ENCODE measurements around the gene SETD9.

DNA sequence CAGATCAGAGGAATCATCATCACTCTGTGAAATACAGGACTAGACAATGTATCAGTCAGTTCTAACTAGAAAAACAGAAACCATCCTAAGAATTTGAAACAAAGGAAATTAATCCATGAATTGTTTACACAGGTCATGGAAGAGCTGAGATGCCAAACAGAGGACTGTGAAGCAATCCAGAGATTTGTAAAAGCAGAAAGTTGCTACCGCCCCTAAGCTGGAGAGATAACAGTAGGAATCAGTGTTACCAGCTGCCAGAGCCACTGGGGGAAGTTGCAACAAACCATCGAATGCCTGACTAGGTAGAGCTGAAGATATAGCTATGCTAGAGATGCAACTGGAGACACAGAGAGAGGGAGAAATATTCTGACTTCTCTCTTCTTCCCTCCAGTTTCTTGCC lies 52.9 kb downstream of the SETD9 start:
- TF ChIP-seq, protein P1, sequence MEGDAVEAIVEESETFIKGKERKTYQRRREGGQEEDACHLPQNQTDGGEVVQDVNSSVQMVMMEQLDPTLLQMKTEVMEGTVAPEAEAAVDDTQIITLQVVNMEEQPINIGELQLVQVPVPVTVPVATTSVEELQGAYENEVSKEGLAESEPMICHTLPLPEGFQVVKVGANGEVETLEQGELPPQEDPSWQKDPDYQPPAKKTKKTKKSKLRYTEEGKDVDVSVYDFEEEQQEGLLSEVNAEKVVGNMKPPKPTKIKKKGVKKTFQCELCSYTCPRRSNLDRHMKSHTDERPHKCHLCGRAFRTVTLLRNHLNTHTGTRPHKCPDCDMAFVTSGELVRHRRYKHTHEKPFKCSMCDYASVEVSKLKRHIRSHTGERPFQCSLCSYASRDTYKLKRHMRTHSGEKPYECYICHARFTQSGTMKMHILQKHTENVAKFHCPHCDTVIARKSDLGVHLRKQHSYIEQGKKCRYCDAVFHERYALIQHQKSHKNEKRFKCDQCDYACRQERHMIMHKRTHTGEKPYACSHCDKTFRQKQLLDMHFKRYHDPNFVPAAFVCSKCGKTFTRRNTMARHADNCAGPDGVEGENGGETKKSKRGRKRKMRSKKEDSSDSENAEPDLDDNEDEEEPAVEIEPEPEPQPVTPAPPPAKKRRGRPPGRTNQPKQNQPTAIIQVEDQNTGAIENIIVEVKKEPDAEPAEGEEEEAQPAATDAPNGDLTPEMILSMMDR (conservative IDR thresholded peaks at IDR 0.05), result no peak
- no peak for TF ChIP-seq EZH2 (IDR thresholded peaks at IDR 0.05; ENCODE audit: low read depth)

Data from PC-9 (cell line).